Mesenteric fat pad (tissue), 1 donor: Measurements from ENCODE around the gene GRIN3A. TPM values are rescaled to one million over a fixed set of nuclear protein-coding genes. Genes with fewer than 3 reads are reported as not detected.
"Not testable (repeated sequence)": the region's sequence is repeated elsewhere in the genome, so short reads cannot be mapped to it uniquely, and the experiment has no call there.

Experiments
- DNase-seq: peaks from one replicate; pipeline ENCODE4 v3.0.0-alpha.2; 2020; ENCODE audit warnings: low spot score
- total RNA-seq: library from RNA; stranded (reverse); fragmentation: NEBNext Ultra II Directional; extraction: Animal tissue kit (Norgen Biotek cat#: 25700); gene quantifications from one replicate; pipeline ENCODE4 v1.2.1, GENCODE V29; 2021
- donor health status: DM: yes; HTN: yes; CAD: no.

GRIN3A gene
- total RNA-seq, 1 donor from 2014 or later = 0.06 TPM

GRCh38 chr9:101635473-101635872 lies 103.0 kb downstream of the GRIN3A start:
- DNase-seq = no peak

- DNase-seq = no peak
These were observed 103.6 kb downstream of the GRIN3A start for GRCh38 chr9:101634741-101635409.

- DNase-seq = no peak
These were observed 105.8 kb downstream of the GRIN3A start for GRCh38 chr9:101632611-101633010.

- DNase-seq = no peak
These were observed 106.6 kb downstream of the GRIN3A start for GRCh38 chr9:101631892-101632291.

GRCh38 chr9:101629636-101630035 lies 108.8 kb downstream of the GRIN3A start:
- no peak for DNase-seq

GRCh38 chr9:101628173-101628572 lies 110.3 kb downstream of the GRIN3A start:
- DNase-seq = no peak

- DNase-seq = no peak
These were observed 112.2 kb downstream of the GRIN3A start for GRCh38 chr9:101626295-101626694.

- no peak for DNase-seq
These were observed 112.6 kb downstream of the GRIN3A start for GRCh38 chr9:101625876-101626275.

GRCh38 chr9:101620452-101620851 lies 118.0 kb downstream of the GRIN3A start:
- no peak for DNase-seq

- DNase-seq = no peak
These were observed 119.7 kb downstream of the GRIN3A start for GRCh38 chr9:101618698-101619097.

GRCh38 chr9:101605547-101605946 lies 132.9 kb downstream of the GRIN3A start:
- DNase-seq = no peak

GRCh38 chr9:101604296-101604695 lies 134.2 kb downstream of the GRIN3A start:
- no peak for DNase-seq

GRCh38 chr9:101601904-101602765 lies 136.3 kb downstream of the GRIN3A start:
- no peak for DNase-seq

GRCh38 chr9:101594796-101595195 lies 143.7 kb downstream of the GRIN3A start, which contains the start of gene PPP3R2:
TSS of gene PPP3R2 (minus strand) at chr9:101594969. CDS start at chr9:101594921, 48 bp downstream.
- DNase-seq = no peak

GRCh38 chr9:101593345-101593744 lies 145.1 kb downstream of the GRIN3A start:
- DNase-seq = no peak

GRCh38 chr9:101592788-101593187 lies 145.7 kb downstream of the GRIN3A start:
- DNase-seq = no peak

- no peak for DNase-seq
These were observed 146.5 kb downstream of the GRIN3A start for GRCh38 chr9:101591787-101592446.

GRCh38 chr9:101590901-101591300 lies 147.5 kb downstream of the GRIN3A start:
- DNase-seq = no peak

- DNase-seq = not testable (repeated sequence)
These were observed 148.4 kb downstream of the GRIN3A start for GRCh38 chr9:101590074-101590473.

- no peak for DNase-seq
These were observed 151.0 kb downstream of the GRIN3A start for GRCh38 chr9:101587332-101588043.

- DNase-seq = no peak
These were observed 151.8 kb downstream of the GRIN3A start for GRCh38 chr9:101586651-101587050.
